Stimulated activated CD8-positive, alpha-beta memory T cell treated with anti-CD3 and anti-CD28 coated beads, Interleukin-15, amount 100 ng/mL, for 48 hours (primary cell): ENCODE measurements around the gene WSB1.
"Not testable (repeated sequence)": the region's sequence is repeated elsewhere in the genome, so short reads cannot be mapped to it uniquely, and the experiment has no call there.

Experiments
- DNase-seq, 2 donors: peaks; one replicate each; pipeline ENCODE4 v3.0.0-alpha.2; 2020; ENCODE audit warnings: low read depth in 2 of 2

WSB1 gene, protein sequence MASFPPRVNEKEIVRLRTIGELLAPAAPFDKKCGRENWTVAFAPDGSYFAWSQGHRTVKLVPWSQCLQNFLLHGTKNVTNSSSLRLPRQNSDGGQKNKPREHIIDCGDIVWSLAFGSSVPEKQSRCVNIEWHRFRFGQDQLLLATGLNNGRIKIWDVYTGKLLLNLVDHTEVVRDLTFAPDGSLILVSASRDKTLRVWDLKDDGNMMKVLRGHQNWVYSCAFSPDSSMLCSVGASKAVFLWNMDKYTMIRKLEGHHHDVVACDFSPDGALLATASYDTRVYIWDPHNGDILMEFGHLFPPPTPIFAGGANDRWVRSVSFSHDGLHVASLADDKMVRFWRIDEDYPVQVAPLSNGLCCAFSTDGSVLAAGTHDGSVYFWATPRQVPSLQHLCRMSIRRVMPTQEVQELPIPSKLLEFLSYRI

DNA sequence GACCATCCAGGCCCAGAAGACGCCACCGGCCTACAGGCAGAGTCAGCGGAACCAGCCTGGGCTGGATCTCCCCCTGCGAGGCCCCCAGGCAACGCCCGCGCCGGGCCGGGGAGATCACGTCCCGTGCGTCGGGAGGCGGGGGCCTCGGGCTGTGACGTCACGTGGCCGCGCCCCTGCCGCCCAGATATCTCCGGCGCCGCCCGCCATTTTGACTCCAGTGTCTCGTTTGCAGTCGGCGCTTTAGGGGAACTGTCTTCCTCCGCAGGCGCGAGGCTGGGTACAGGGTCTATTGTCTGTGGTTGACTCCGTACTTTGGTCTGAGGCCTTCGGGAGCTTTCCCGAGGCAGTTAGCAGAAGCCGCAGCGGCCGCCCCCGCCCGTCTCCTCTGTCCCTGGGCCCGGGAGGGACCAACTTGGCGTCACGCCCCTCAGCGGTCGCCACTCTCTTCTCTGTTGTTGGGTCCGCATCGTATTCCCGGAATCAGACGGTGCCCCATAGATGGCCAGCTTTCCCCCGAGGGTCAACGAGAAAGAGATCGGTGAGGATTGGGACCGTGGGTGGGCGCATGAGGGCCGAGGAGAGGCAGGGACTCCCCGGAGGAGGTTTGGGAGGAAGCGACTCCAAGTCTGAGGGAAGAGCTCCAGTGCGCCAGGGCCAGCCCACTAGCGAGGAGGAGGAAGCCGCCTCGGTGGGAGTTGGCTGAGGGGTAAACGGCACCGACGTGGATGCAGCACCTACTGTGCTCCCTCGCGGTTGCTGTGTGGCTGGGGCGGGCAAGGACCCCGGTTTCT is at the start of gene WSB1:
TSS of gene WSB1 (plus strand) at position 217 of the 791 bp plus-strand sequence. CDS start at position 499, 282 bp downstream.
- peak; percentile 86 for DNase-seq

DNA sequence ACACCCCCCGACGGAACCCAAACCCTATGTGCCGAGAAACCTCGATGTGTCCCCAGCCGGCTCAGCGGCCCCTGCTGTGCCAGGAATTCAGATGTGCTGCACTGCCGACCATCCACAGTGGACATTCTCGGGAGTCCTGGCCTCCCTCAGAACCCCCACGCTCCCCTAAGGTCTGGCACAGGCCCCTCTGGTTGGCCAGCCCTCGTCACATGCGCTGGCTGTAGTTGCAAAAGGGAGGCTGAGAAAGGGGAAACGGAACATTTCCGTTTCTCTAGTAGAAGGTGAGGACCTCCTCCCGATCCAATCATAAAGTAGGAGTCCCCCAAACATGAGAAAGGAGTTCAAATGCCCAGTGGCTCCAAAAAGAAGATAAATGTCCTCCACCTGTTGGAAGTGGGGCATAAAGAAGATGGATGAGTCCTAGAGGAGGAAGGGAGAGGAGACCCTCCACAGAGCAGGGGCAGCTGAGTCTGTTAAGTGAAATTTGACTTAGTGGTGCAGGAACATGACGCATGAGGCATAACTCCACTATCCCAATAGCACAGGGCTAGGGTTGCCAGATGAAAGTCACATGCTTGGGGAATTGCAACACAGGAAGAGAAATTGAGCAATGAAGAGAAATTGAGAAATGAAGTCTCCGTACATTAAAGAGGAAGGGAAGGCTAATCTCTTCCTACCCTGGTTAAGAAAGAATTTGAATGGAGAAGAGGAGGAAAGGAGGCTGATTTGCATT is 49.3 kb upstream of the WSB1 start:
- no peak for DNase-seq

- peak; percentile 23 to 30 for DNase-seq
Observed at GRCh38 chr17:27245230-27245696, 48.7 kb upstream of the WSB1 start.

DNA sequence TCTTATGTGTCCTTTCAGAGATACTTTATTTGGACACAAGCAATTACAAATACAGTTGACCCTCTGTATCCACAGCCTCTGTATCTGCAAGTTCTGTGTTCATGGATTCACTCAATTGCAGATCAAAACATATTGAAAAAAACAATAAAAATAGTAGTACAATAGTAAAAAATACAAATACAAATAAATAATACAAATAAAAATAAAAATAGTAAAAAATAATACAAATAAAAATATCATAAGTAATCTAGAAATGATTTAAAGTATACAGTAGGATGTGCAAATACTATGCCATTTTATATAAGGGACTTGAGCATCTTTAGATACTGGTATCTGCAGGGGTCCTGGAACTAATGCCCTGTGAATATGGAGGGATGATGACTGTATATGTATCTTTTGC is 47.4 kb upstream of the WSB1 start:
- no peak for DNase-seq

- no peak for DNase-seq
Observed at GRCh38 chr17:27247071-27247957, 46.6 kb upstream of the WSB1 start.

DNA sequence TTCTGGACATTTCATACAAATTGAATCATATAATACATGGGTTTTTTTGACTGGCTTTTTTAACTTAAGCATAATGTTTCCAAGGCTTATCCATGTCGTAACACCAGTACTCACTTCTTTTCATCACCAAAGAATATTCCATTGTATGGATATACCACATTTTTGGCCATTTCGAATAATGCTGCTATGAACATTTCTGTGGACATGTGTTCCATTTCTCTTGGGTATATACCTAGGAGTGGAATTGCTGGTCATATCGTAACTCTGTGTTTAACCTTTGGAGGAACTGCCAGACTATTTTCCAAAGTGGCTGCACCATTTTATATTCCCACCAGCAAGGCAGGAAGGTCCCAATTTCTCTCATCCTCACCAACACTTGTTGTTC is 46.0 kb upstream of the WSB1 start:
- DNase-seq: no peak

- DNase-seq: not testable (repeated sequence)
Observed at GRCh38 chr17:27250791-27251190, 43.1 kb upstream of the WSB1 start.

DNA sequence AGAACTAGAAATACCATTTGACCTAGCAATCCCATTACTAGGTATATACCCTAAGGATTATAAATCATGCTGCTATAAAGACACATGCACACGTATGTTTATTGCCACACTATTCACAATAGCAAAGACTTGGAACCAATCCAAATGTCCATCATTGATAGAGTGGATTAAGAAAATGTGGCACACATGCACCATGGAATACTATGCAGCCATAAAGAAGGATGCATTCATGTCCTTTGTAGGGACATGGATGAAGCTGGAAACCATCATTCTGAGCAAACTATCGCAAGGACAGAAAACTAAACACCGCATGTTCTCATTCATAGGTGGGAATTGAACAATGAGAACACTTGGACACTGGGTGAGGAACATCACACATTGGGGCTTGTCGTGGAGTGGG is 39.1 kb upstream of the WSB1 start:
- DNase-seq: not testable (repeated sequence)

GRCh38 chr17:27256225-27257030 is 37.5 kb upstream of the WSB1 start:
- no peak for DNase-seq

DNA sequence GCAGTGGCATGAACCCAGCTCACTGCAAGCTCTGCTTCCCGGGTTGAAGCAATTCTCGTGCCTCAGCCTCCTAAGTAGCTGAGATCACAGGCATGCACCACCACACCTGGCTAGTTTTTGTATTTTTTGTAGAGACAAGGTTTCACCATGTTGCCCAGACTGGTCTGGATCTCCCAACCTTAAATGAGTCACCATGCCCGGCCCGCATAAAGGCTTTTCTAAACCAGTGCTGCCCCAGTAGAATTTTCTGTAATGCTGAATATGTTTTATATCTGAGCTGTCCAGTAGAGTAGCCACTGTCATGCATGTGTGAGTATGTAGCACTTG is 36.9 kb upstream of the WSB1 start:
- DNase-seq: no peak

DNA sequence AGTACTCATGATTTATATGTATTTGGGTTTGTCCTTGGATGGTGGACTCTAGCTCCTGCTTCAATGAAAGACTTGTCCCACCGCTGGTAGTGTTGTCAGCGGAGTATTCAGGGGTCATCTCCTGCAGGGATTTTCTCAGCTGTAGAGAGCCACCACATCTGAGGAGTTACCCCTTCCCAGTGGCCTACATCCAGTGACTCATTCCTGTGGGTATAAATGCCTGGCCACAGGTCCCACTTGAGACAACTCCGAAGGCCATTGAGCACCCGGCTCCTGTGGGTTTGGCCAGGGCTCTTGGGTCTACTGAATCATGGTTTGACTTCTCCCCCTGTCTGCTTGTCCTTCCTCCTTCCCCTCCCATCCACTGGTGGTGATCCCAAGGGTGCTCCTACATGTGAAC is 34.6 kb upstream of the WSB1 start:
- no peak for DNase-seq

DNA sequence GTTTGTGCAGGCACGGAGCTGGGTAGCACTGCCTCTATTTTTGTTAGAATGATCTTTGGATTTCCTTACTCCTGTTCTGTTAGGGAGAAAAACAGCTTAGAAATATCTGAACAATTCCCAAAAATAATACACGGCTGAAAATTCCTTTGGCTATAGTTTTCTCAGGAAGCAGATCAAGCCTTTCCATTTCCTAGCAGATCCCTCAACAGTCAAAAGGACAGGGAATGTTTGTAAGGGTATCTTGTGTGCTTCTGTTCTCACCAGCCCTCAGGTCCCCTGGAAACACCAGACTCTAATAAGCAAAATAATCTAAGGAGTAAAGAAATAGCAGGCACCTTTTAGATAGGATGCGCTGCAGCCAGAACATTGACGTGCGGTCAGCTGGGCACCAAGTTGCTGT is 30.5 kb upstream of the WSB1 start:
- DNase-seq: no peak

DNA sequence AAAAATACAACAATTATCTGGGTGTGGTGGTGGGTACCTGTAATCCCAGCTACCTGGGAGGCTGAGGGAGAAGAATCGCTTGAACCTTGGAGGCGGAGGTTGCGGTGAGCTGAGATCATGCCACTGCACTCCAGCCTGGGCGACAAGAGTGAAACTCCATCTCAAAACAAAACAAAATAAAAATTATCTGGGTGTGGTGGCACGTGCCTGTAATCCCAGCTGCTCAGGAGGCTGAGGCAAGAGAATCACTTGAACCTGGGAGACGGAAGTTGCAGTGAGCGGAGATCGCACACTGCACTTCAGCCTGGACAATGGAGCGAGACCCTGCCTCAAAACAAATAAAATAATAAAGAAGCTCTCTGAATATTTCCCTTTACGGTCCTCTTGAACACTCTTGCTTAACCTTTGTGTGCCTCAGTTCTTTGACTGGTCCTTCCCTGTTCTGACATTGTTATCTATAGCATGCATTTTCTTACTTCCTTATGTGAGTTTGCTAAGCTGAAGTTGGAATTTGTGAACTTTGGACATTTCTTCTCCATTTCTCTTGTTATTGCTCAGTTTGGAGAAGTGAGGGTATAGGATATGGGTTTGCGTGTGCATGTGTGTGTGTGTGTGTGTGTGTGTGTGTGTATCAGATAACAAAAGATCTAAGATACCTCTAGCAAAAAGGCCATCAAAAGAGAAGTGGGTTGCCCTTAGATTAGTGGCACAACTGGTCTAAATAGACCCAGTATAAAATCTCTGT is 29.7 kb upstream of the WSB1 start:
- DNase-seq: no peak

GRCh38 chr17:27265333-27265732 is 28.6 kb upstream of the WSB1 start:
- DNase-seq: no peak

GRCh38 chr17:27266228-27266627 is 27.7 kb upstream of the WSB1 start:
- DNase-seq: no peak

DNA sequence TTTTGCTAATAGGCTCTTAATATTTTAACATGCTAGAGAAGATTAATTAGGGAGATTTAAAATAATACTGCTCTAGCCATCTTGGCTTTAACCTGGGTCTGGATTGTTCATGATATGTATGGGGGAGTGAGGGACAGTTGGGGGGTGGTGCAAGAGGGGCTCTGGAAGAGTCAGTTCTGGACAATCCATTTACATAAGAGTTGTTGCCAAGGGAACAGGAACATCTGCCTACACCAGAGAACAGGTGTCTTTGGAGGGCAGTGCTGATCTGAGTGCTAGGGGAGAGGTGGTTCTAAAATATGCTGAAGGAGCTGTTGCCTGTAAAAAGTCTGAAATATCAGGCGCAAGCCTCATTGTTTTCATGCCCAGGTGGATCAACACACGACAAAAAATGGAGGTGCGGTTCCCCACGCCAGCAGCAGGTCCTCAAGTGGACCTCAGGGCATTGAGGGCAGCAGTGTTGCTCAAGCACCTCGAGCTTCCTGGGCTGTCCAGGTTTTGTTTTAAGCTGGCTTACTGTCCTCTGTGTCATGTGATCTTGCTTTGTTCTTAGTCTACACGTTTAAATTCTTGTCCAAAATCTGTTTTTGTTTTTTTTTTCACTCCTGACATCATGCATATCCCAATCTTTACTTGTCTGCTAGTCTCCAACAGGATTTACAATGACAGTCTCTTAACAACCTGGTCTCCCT is 25.4 kb upstream of the WSB1 start:
- no peak for DNase-seq

DNA sequence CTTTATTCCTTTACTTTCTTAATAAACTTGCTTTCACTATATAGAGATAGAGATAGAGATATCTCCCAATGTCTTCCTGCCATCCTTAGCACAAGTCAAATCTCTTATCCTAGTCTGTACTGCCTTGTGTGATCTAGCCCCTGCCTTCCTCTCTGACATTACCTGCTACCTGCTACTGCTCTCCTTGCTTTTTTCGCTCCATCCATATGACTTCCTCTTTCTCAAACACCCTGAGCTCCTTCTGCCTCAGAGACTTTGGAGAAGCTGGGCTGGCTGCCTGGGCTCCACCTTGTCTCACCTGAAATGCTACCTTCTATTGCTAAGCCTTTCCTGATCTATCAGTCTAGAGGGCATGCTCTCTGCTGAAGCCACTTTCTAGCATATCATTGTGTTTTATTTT is 24.7 kb upstream of the WSB1 start:
- no peak for DNase-seq

DNA sequence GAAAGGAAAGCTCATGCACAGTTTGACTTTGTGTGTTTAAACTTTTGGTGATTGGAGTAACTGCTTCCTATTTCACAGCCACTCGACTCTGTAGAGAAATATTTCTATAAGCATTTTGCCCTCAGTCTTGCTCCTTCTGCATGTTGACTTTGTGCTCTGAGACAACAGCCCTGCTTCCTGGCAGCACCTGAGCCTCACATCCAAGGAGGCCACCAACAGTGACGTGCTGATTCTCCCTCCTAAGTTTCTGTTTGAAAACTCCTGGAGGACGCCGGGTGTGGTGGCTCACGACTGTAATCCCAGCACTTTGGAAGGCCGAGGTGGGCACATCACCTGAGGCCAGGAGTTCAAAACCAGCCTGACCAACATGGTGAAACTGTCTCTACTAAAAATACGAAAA is 23.9 kb upstream of the WSB1 start:
- no peak for DNase-seq

DNA sequence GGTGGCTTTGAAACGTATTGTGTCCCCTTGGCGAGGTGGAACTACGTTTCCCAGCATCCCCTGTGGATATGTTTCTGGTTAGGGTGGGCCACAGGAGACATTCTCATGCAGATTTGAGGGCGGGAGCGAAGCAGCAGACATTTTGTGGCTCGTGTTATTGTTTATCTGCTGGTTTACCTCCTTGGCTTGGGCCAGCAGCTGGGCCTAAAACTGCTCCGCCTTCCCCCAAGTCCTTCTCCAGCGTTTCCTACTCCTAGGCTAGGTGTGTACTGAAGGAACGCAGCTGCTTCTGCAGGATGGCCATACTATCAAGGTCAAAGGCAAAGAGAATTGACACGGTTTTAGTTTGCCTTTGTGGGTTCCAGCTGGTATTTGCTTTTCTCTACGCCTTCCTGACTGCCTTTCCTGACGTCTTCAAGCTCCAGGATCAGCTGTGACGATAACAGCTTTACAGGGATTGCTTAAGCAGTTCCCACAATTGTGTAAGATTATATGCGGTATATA is 17.2 kb upstream of the WSB1 start:
- no peak for DNase-seq
